ENCODE measurements around the gene VEZF1. TPM values are rescaled to one million over a fixed set of nuclear protein-coding genes. Genes with fewer than 3 reads are reported as not detected.

The VEZF1 gene
- total and polyA plus RNA-seq, 2 experiments from 2014 or later = 20.9 to 57.3 TPM

GRCh38 chr17:58001461-58002124 is 13.5 kb upstream of the VEZF1 start:
- no peak for DNase-seq (ENCODE audit: low spot score)
- TF ChIP-seq CTCF (IDR thresholded peaks at IDR 0.05; ENCODE audit: poor library complexity) = no peak
- Histone ChIP-seq H3K79me2 (peaks cover 71% of the 10 kb centered on the region), H3K4me2 (no peak overlapping the region), H3K36me3 (replicated peaks; ENCODE audit: insufficient read depth, low read depth) (peaks cover 12% of the 10 kb centered on the region), H4K20me1 (ENCODE audit: insufficient read depth, poor library complexity, severe bottlenecking) (peaks cover 64% of the 10 kb centered on the region), H3K4me1 (ENCODE audit: insufficient read depth) (peaks cover 29% of the 10 kb centered on the region), H2AFZ (no peak overlapping the region), H3K9me3 (ENCODE audit: low read depth) (no peaks in the 10 kb centered on the region), H3K4me3 (no peak overlapping the region), H3K27me3 (no peaks in the 10 kb centered on the region), H3K27ac (peak overlapping the region; percentile 2), H3K9me2 (replicated peaks; ENCODE audit: insufficient read depth) (no peaks in the 10 kb centered on the region)
- WGBS (ENCODE audit: low lambda C conversion rate, missing lambda C conversion rate) = 79% methylated on average over 1 of the region's 1 CpG

GRCh38 chr17:57999496-58000017 is 11.5 kb upstream of the VEZF1 start:
- peaks cover 46% of the 10 kb centered on the region for H4K20me1 ChIP-seq (ENCODE audit: insufficient read depth, poor library complexity, severe bottlenecking)
- H3K27ac ChIP-seq = no peak overlapping the region
- TF ChIP-seq EZH2 (IDR thresholded peaks at IDR 0.05; ENCODE audit: borderline replicate concordance) (no peak), CTCF (IDR thresholded peaks at IDR 0.05; ENCODE audit: poor library complexity) (peak; percentile 87), EZH2phosphoT487 (IDR thresholded peaks at IDR 0.05; ENCODE audit: low read depth, severe bottlenecking, unreplicated experiment) (no peak)
- H3K4me1 ChIP-seq (ENCODE audit: insufficient read depth) = peaks cover 16% of the 10 kb centered on the region
- H3K9me2 ChIP-seq (replicated peaks; ENCODE audit: insufficient read depth) = no peaks in the 10 kb centered on the region
- no peak overlapping the region for H2AFZ ChIP-seq
- peak; percentile 82 for DNase-seq (ENCODE audit: low spot score)
- H3K36me3 ChIP-seq (replicated peaks; ENCODE audit: insufficient read depth, low read depth) = peaks cover 12% of the 10 kb centered on the region
- H3K9me3 ChIP-seq (ENCODE audit: low read depth) = no peaks in the 10 kb centered on the region
- no peak overlapping the region for H3K4me3 ChIP-seq
- no peaks in the 10 kb centered on the region for H3K27me3 ChIP-seq
- WGBS (ENCODE audit: low lambda C conversion rate, missing lambda C conversion rate) = 76% methylated on average over 1 of the region's 1 CpG
- H3K79me2 ChIP-seq = peaks cover 51% of the 10 kb centered on the region
- no peak overlapping the region for H3K4me2 ChIP-seq

GRCh38 chr17:57999010-57999495 is 11.0 kb upstream of the VEZF1 start:
- DNase-seq (ENCODE audit: low spot score) = no peak
- TF ChIP-seq CTCF (IDR thresholded peaks at IDR 0.05; ENCODE audit: poor library complexity) (no peak), EZH2 (IDR thresholded peaks at IDR 0.05; ENCODE audit: borderline replicate concordance) (no peak), EZH2phosphoT487 (IDR thresholded peaks at IDR 0.05; ENCODE audit: low read depth, severe bottlenecking, unreplicated experiment) (no peak)
- Histone ChIP-seq H3K4me3 (no peak overlapping the region), H3K27me3 (no peaks in the 10 kb centered on the region), H3K4me2 (no peak overlapping the region), H3K4me1 (ENCODE audit: insufficient read depth) (peaks cover 11% of the 10 kb centered on the region), H3K27ac (no peak overlapping the region), H2AFZ (no peak overlapping the region), H3K9me3 (ENCODE audit: low read depth) (no peaks in the 10 kb centered on the region), H3K79me2 (peaks cover 46% of the 10 kb centered on the region), H3K9me2 (replicated peaks; ENCODE audit: insufficient read depth) (no peaks in the 10 kb centered on the region), H3K36me3 (replicated peaks; ENCODE audit: insufficient read depth, low read depth) (peaks cover 12% of the 10 kb centered on the region), H4K20me1 (ENCODE audit: insufficient read depth, poor library complexity, severe bottlenecking) (peaks cover 41% of the 10 kb centered on the region)
